HepG2 (cell line): ENCODE results near the gene AGXT. TPM values are rescaled to one million over a fixed set of nuclear protein-coding genes. Genes with fewer than 3 reads are reported as not detected.

Experiments used
- ATAC-seq: fragments of 200-7000 bp; cut with Tn5 transposase; 3 replicates; pipeline ENCODE4 v1.9.1; 2020; ENCODE audit warnings: mild to moderate bottlenecking, moderate library complexity
- BruUV-seq: library from RNA; stranded (reverse); fragments of 400-500 nt; replicated peaks from 2 replicates; lab custom pipeline; 2021; lab: Mats Ljungman, UMichigan
- CTCF ChIA-PET: fragments of 300-600 bp; formaldehyde crosslinking; extraction: SDS; loops from one replicate; lab custom pipeline; 2021; ENCODE audit warnings: low total read pairs, inconsistent platforms, low intra/inter-chr PET ratio; lab: Yijun Ruan, JAX
- POLR2A ChIA-PET: fragments of 350-600 bp; sonication (Branson Sonifier 250); formaldehyde crosslinking; loops from one replicate; lab custom pipeline; 2020; ENCODE audit warnings: antibody characterized with exemption, inconsistent platforms; lab: Yijun Ruan, JAX
- DNase-seq: peaks from one replicate; pipeline ENCODE4 v3.0.0-alpha.2; 2015; ENCODE audit warnings: low spot score
- FAIRE-seq: peaks from 3 replicates; lab custom pipeline; 2011; peaks lifted over from hg19 to GRCh38; lab: Jason Lieb, UNC
- H2AFZ ChIP-seq: one replicate; pipeline ENCODE4 v1.6.1; 2011; ENCODE audit warnings: low read length, inconsistent platforms
- H3K27ac ChIP-seq: fragments of 300-600 bp; 3 replicates; pipeline ENCODE4 v1.8.0; 2011; ENCODE audit warnings: mixed run types, mild to moderate bottlenecking, mixed read lengths, low read length, inconsistent platforms; ENCODE audit not compliant: insufficient read depth; ENCODE audit errors: extremely low read length
- H3K27me3 ChIP-seq, 2 experiments: fragments of 200-600 bp in 1 of 2; 2 replicates in 1 of 2; 3 replicates in 1 of 2; pipeline versions ENCODE4 v1.6.0 to v1.8.0; 2011; ENCODE audit warnings: low read length in 2 of 2, mild to moderate bottlenecking in 2 of 2, moderate library complexity in 2 of 2, inconsistent platforms in 1 of 2; ENCODE audit not compliant: insufficient read depth in 2 of 2, control insufficient read depth in 1 of 2
- H3K36me3 ChIP-seq, 2 experiments: fragments of 200-600 bp in 1 of 2; replicated peaks in 1 of 2; 2 replicates in 1 of 2; 3 replicates in 1 of 2; pipeline versions ENCODE4 v1.5.1 to v1.8.0; 2011; ENCODE audit warnings: low read length in 2 of 2, inconsistent platforms in 1 of 2; ENCODE audit not compliant: insufficient read depth in 2 of 2, control insufficient read depth in 1 of 2
- H3K4me1 ChIP-seq: 2 replicates; pipeline ENCODE4 v1.5.1; 2012; ENCODE audit warnings: low read length, inconsistent platforms; ENCODE audit not compliant: insufficient read depth
- H3K4me2 ChIP-seq: 2 replicates; pipeline ENCODE4 v1.6.0; 2011; ENCODE audit warnings: low read depth, low read length, inconsistent platforms
- H3K4me3 ChIP-seq, 3 experiments: fragments of 200-600 bp in 1 of 3; sonication (generic), shearing (Covaris generic) in 1 of 3; replicated peaks in 1 of 3; 2 replicates each; pipeline ENCODE4 v1.5.1; 2011 to 2016; ENCODE audit warnings: low read length in 3 of 3, inconsistent platforms in 2 of 3, low read depth in 2 of 3, mild to moderate bottlenecking in 2 of 3, control low read depth in 1 of 3, mixed read lengths in 1 of 3; ENCODE audit not compliant: insufficient read depth in 1 of 3
- H3K79me2 ChIP-seq: one replicate; pipeline ENCODE4 v1.6.1; 2011; ENCODE audit warnings: low read length, inconsistent platforms; ENCODE audit not compliant: insufficient read depth
- H3K9ac ChIP-seq: 2 replicates; pipeline ENCODE4 v1.6.0; 2011; ENCODE audit warnings: mild to moderate bottlenecking, low read depth, low read length, inconsistent platforms; ENCODE audit not compliant: insufficient read depth
- H3K9me3 ChIP-seq: 2 replicates; pipeline ENCODE4 v1.5.1; 2012; ENCODE audit warnings: mild to moderate bottlenecking, low read length
- H4K20me1 ChIP-seq: 2 replicates; pipeline ENCODE4 v1.6.0; 2011; ENCODE audit warnings: inconsistent platforms, mild to moderate bottlenecking, low read length, moderate library complexity; ENCODE audit not compliant: insufficient read depth
- EZH2 ChIP-seq: conservative IDR thresholded peaks from 2 replicates; pipeline ENCODE4 v1.6.1; 2012; ENCODE audit warnings: mild to moderate bottlenecking, low read depth, low read length, moderate library complexity
- HOXA7 ChIP-seq: sonication (generic); formaldehyde crosslinking; IDR thresholded peaks from 2 replicates; pipeline ENCODE4 v1.8.1; 2022; ENCODE audit warnings: mild to moderate bottlenecking, missing genetic modification reagents, moderate library complexity
- ZFYVE20 ChIP-seq: sonication (generic); formaldehyde crosslinking; IDR thresholded peaks from 2 replicates; pipeline ENCODE4 v1.8.0; 2023; ENCODE audit warnings: low read depth, mild to moderate bottlenecking, moderate library complexity, missing genetic modification reagents, borderline replicate concordance
- WGBS: methylation state at CpG from one replicate; pipeline ENCODE4 v1.1.6; 2017; ENCODE audit warnings: low lambda C conversion rate; 5-methylcytosine and 5-hydroxymethylcytosine counted together
- in situ Hi-C: cut with HindIII; loops from 2 replicates; pipeline ENCODE4 v1.10.0; 2017; ENCODE audit warnings: low pct_unique_long_range_greater_than_20kb; ENCODE audit not compliant: extremely low pct_ligation_motif_present
- intact Hi-C: fragments of 100-400 bp; cut with micrococcal nuclease; formaldehyde crosslinking; loops from one replicate; pipeline ENCODE4 v1.10.0; 2022; ENCODE audit not compliant: unreplicated experiment
- polyA plus RNA-seq, 8 experiments: library from polyadenylated mRNA; depleted of rRNA in 3 of 8; stranded (reverse) in 7 of 8; unstranded in 1 of 8; fragments of >200 nt; fragmentation: Illumina TruSeq in 4 of 8; extraction: Trizol in 4 of 8; gene quantifications; 2 replicates each; pipeline versions ENCODE4 v1.2.1 to v1.2.3, GENCODE V29; 2011 to 2016; ENCODE audit warnings: low read depth in 4 of 8, missing spikeins in 1 of 8, mixed read lengths in 1 of 8; ENCODE audit not compliant: insufficient read depth in 1 of 8
- total RNA-seq, 5 experiments: library from RNA; depleted of rRNA; stranded (reverse); fragments of >200 nt; fragmentation: Illumina TruSeq; extraction: Trizol; gene quantifications; 2 replicates each; pipeline ENCODE4 v1.2.3, GENCODE V29; 2016; ENCODE audit warnings: low read depth in 1 of 5
- TF ChIP-seq, protein P1 (sequence below): sonication (generic); formaldehyde crosslinking; IDR thresholded peaks from 2 replicates; pipeline ENCODE4 v1.8.0; 2022; ENCODE audit warnings: mild to moderate bottlenecking, missing genetic modification reagents, moderate library complexity
- TF ChIP-seq, protein P2 (sequence below): sonication (generic); formaldehyde crosslinking; IDR thresholded peaks from 2 replicates; pipeline ENCODE4 v1.5.0; 2020; ENCODE audit warnings: mild to moderate bottlenecking, missing genetic modification reagents, borderline replicate concordance

The AGXT gene
- total and polyA plus RNA-seq, 2 of the 13 experiments (the other 11 are each of a cell fraction or from before 2014, with no cell fraction given): 41.9 to 96.1 TPM

DNA sequence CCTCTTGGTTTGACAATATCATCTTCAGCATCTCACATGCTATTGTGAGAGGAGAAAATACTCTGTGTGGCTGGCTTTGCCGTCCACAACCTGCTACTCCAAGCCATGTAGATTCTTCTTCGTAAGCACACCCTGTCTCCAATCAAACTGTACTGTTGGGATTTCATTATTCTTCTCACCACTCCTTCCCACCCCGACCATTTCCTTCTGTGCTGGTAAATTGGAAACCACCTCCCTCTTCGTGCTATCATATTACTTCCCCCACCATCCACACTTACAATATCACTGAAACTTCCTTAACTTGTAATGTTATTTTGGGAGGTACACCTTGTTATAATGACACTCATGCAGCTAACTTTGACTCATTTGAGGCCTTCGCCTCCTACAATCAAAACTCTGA, 3.2 kb upstream of the AGXT start:
- intact Hi-C loops: no loop called here
- Histone ChIP-seq H3K4me3 (no peak overlapping the region), H3K79me2 (no peaks in the 10 kb centered on the region), H3K9me3 (no peaks in the 10 kb centered on the region), H3K4me2 (no peak overlapping the region), H3K9ac (no peak overlapping the region), H4K20me1 (no peaks in the 10 kb centered on the region), H3K36me3 (no peaks in the 10 kb centered on the region), H3K27me3 (peaks cover 0 to 2% of the 10 kb centered on the region in 2 experiments; a peak in 1 of 5 replicates), H3K4me1 (peaks cover 94% of the 10 kb centered on the region), H2AFZ (no peak overlapping the region), H3K27ac (peak overlapping the region; percentile 62)
- DNase-seq (no peak), ATAC-seq (no peak), FAIRE-seq (no peak)
- ChIA-PET POLR2A (interaction anchor here (0.7 to 1.5 kb wide), 2 partner anchors 8 to 440 kb away, joined by 3 to 5 read pairs; no protein-coding TSS in a partner anchor), CTCF (no interaction called here)
- in situ Hi-C loops: loop anchor here (25.0 kb wide), 1 partner anchor 772 kb away; the partner anchor contains the start of genes ATG4B and THAP4
- BruUV-seq: no TSS peak
- TF ChIP-seq HOXA7 (CRISPR knock-in tag): 0 out of 2 replicates have a peak, but pooled peaks have one; percentile 39
- TF ChIP-seq, protein P1, sequence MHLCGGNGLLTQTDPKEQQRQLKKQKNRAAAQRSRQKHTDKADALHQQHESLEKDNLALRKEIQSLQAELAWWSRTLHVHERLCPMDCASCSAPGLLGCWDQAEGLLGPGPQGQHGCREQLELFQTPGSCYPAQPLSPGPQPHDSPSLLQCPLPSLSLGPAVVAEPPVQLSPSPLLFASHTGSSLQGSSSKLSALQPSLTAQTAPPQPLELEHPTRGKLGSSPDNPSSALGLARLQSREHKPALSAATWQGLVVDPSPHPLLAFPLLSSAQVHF: 0 out of 2 replicates have a peak, but pooled peaks have one; percentile 27
- TF ChIP-seq EZH2: no peak
- no peak for TF ChIP-seq ZFYVE20 (CRISPR knock-in tag)
- TF ChIP-seq, protein P2, sequence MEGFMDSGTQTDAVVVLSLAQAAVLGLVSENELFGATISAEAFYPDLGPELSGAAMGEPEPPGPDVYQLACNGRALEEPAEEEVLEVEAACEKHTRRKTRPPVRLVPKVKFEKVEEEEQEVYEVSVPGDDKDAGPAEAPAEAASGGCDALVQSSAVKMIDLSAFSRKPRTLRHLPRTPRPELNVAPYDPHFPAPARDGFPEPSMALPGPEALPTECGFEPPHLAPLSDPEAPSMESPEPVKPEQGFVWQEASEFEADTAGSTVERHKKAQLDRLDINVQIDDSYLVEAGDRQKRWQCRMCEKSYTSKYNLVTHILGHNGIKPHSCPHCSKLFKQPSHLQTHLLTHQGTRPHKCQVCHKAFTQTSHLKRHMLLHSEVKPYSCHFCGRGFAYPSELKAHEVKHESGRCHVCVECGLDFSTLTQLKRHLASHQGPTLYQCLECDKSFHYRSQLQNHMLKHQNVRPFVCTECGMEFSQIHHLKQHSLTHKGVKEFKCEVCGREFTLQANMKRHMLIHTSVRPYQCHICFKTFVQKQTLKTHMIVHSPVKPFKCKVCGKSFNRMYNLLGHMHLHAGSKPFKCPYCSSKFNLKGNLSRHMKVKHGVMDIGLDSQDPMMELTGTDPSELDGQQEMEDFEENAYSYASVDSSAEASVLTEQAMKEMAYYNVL: no peak
- 91% methylated on average over 5 of the region's 5 CpGs for WGBS
